Spleen (tissue), 11 donors: ENCODE measurements around the gene ZSWIM6. TPM values are rescaled to one million over a fixed set of nuclear protein-coding genes. Genes with fewer than 3 reads are reported as not detected.

Experiments used
- DNase-seq: peaks from one replicate; pipeline ENCODE4 v3.0.0-alpha.2; 2020
- H3K27ac ChIP-seq, 8 donors: fragments of 200-600 bp; sonication (generic) in 7 of 8; 1 replicate in 4 of 8; 2 replicates in 4 of 8; pipeline versions ENCODE4 v1.5.0 to v1.8.0; 2016 to 2021; ENCODE audit warnings: inconsistent platforms in 4 of 8, mild to moderate bottlenecking in 4 of 8, moderate library complexity in 1 of 8
- H3K27me3 ChIP-seq, 7 donors: fragments of 200-600 bp; sonication (generic) in 6 of 7; replicated peaks in 1 of 7; 1 replicate in 4 of 7; 2 replicates in 3 of 7; pipeline versions ENCODE4 v1.5.0 to v1.8.0; 2016 to 2021; ENCODE audit warnings: inconsistent platforms in 3 of 7, mild to moderate bottlenecking in 1 of 7
- H3K36me3 ChIP-seq, 6 donors: fragments of 200-600 bp; sonication (generic) in 5 of 6; 1 replicate in 4 of 6; 2 replicates in 2 of 6; pipeline versions ENCODE4 v1.5.0 to v1.8.0; 2016 to 2021; ENCODE audit warnings: inconsistent platforms in 2 of 6
- H3K4me1 ChIP-seq, 6 donors: fragments of 200-600 bp; sonication (generic) in 5 of 6; 1 replicate in 3 of 6; 2 replicates in 3 of 6; pipeline versions ENCODE4 v1.5.0 to v1.8.0; 2016 to 2021; ENCODE audit warnings: inconsistent platforms in 3 of 6
- H3K4me3 ChIP-seq, 8 donors: fragments of 200-600 bp; sonication (generic) in 7 of 8; 1 replicate in 4 of 8; 2 replicates in 4 of 8; pipeline versions ENCODE4 v1.5.0 to v1.8.0; 2016 to 2021; ENCODE audit warnings: inconsistent platforms in 4 of 8, mild to moderate bottlenecking in 4 of 8, moderate library complexity in 2 of 8
- H3K9me3 ChIP-seq, 8 donors: fragments of 200-600 bp; sonication (generic) in 7 of 8; 1 replicate in 4 of 8; 2 replicates in 4 of 8; pipeline versions ENCODE4 v1.5.0 to v1.8.0; 2016 to 2021; ENCODE audit warnings: inconsistent platforms in 4 of 8
- CTCF ChIP-seq, 11 experiments: fragments of 200-600 bp in 7 of 11; fragments of 450-650 bp in 4 of 11; sonication (generic) in 4 of 11; IDR thresholded peaks in 8 of 11; conservative IDR thresholded peaks in 3 of 11; 1 replicate in 7 of 11; 2 replicates in 4 of 11; pipeline versions ENCODE4 v1.4.0 to v1.8.0; 2016 to 2021; ENCODE audit warnings: antibody characterized with exemption in 11 of 11, inconsistent platforms in 4 of 11, mild to moderate bottlenecking in 1 of 11
- POLR2A ChIP-seq, 3 donors: fragments of 450-650 bp; IDR thresholded peaks; one replicate each; pipeline ENCODE4 v1.5.1; 2017; ENCODE audit warnings: antibody characterized with exemption in 3 of 3, mild to moderate bottlenecking in 1 of 3
- POLR2AphosphoS5 ChIP-seq, 3 donors: sonication (generic); formaldehyde crosslinking; IDR thresholded peaks; one replicate each; pipeline ENCODE4 v1.5.1; 2017; ENCODE audit warnings: antibody characterized with exemption in 3 of 3
- WGBS, 5 donors: extraction: QIAGEN DNeasy Blood & Tissue Kit in 3 of 5; methylation state at CpG; one replicate each; pipeline versions ENCODE4 v1.1.5 to v1.1.7; 2013 to 2018; 5-methylcytosine and 5-hydroxymethylcytosine counted together
- intact Hi-C: fragments of 100-400 bp; cut with DNase I; formaldehyde crosslinking; loops from one replicate; pipeline ENCODE4 v1.15.0; 2023; ENCODE audit warnings: low total_unique reads
- polyA plus RNA-seq, 3 donors: library from polyadenylated mRNA; stranded (reverse); fragments of 200-250 nt; gene quantifications; one replicate each; pipeline ENCODE4 v1.2.1, GENCODE V29; 2013
- total RNA-seq, 7 donors: library from RNA; depleted of rRNA in 3 of 7; stranded (reverse); fragments of >200 nt in 3 of 7; fragmentation: NEBNext Ultra II Directional in 4 of 7; extraction: Animal tissue kit (Norgen Biotek cat#: 25700) in 4 of 7; gene quantifications; one replicate each; pipeline versions ENCODE4 v1.1.0 to v1.2.1, GENCODE V29; 2016 to 2021
- donor health status: healthy with polysubstance abuse.
- donor health status: DM: no; HTN: no; CAD: no; lungs with moderate emphysema.
- donor health status: DM: no; HTN: no; CAD: no.
- donor health status: Bipolar disorder and iron deficiency.
- donor health status: healthy.
- donor health status: DM: no; HTN: no; CAD: no.
- donor health status: DM: yes; HTN: yes; CAD: no.

ZSWIM6 gene
- total and polyA plus RNA-seq, 10 donors = 3.1 to 22.9 (median 16.9) TPM

- Histone ChIP-seq H3K4me1 (no peaks in the 10 kb centered on the region), H3K9me3 (peaks cover 7 to 69% (median 49%) of the 10 kb centered on the region in 8 donors), H3K4me3 (no peak overlapping the region), H3K27ac (no peak overlapping the region), H3K36me3 (peaks cover 0 to 11% (median 0%) of the 10 kb centered on the region in 6 donors), H3K27me3 (no peaks in the 10 kb centered on the region)
- TF ChIP-seq CTCF (IDR thresholded peaks at IDR 0.05 in 8 of 11, conservative IDR thresholded peaks at IDR 0.05 in 3 of 11) (no peak), POLR2AphosphoS5 (IDR thresholded peaks at IDR 0.05) (no peak), POLR2A (IDR thresholded peaks at IDR 0.05) (no peak)
- intact Hi-C loops = no loop called here
- DNase-seq = no peak
- WGBS, 5 donors = 93 to 99% (median 96%) methylated on average over 4 of the region's 4 CpGs
Observed at GRCh38 chr5:61441742-61442141, 109.7 kb downstream of the ZSWIM6 start.

GRCh38 chr5:61447780-61448495 lies 115.9 kb downstream of the ZSWIM6 start:
- WGBS, 5 donors = 93 to 98% (median 95%) methylated on average over 2 of the region's 2 CpGs
- Histone ChIP-seq H3K4me1 (peaks cover 0 to 19% (median 12%) of the 10 kb centered on the region in 6 donors), H3K9me3 (peaks cover 2 to 70% (median 42%) of the 10 kb centered on the region in 8 donors), H3K27me3 (no peaks in the 10 kb centered on the region), H3K36me3 (peaks cover 0 to 18% (median 0%) of the 10 kb centered on the region in 6 donors), H3K4me3 (no peak overlapping the region), H3K27ac (no peak overlapping the region)
- DNase-seq = no peak
- no peak for TF ChIP-seq POLR2AphosphoS5 (IDR thresholded peaks at IDR 0.05)
- no peak for TF ChIP-seq POLR2A (IDR thresholded peaks at IDR 0.05)
- TF ChIP-seq CTCF (IDR thresholded peaks at IDR 0.05 in 8 of 11, conservative IDR thresholded peaks at IDR 0.05 in 3 of 11) = no peak
- intact Hi-C loops = no loop called here

GRCh38 chr5:61449804-61450492 lies 117.9 kb downstream of the ZSWIM6 start:
- Histone ChIP-seq H3K4me1 (peaks cover 0 to 20% (median 12%) of the 10 kb centered on the region in 6 donors), H3K27me3 (no peaks in the 10 kb centered on the region), H3K4me3 (no peak overlapping the region), H3K36me3 (peaks cover 0 to 14% (median 0%) of the 10 kb centered on the region in 6 donors), H3K27ac (peak overlapping the region in 5 of 8 donors; percentile 29 to 53 (median 39)), H3K9me3 (peaks cover 2 to 53% (median 33%) of the 10 kb centered on the region in 8 donors)
- whole genome bisulfite sequencing, 5 donors = 74 to 91% (median 88%) methylated on average over 2 of the region's 2 CpGs
- intact Hi-C loops = no loop called here
- no peak for DNase-seq
- TF ChIP-seq POLR2A (IDR thresholded peaks at IDR 0.05) = no peak
- TF ChIP-seq CTCF (IDR thresholded peaks at IDR 0.05 in 8 of 11, conservative IDR thresholded peaks at IDR 0.05 in 3 of 11) = no peak
- peak in 1 of 3 donors; percentile 11 for TF ChIP-seq POLR2AphosphoS5 (IDR thresholded peaks at IDR 0.05)
